SK-N-MC (cell line): ENCODE results near the gene ATF6B.

Experiments
- EZH2 ChIP-seq: fragments of 200-600 bp; sonication (generic); IDR thresholded peaks from one replicate; pipeline ENCODE4 v1.6.1; 2017; ENCODE audit warnings: antibody characterized with exemption
- POLR2AphosphoS5 ChIP-seq: IDR thresholded peaks from 2 replicates; pipeline ENCODE4 v1.6.1; 2012; ENCODE audit warnings: mild to moderate bottlenecking, low read depth, low read length, borderline replicate concordance

- no peak for TF ChIP-seq POLR2AphosphoS5
- no peak for TF ChIP-seq EZH2
Observed at GRCh38 chr6:32092760-32093497, 35.1 kb downstream of the ATF6B start.
